Testis (tissue), 2 donors: ENCODE data around the gene TRIM9.

ENCODE experiments used
- POLR2A ChIP-seq: fragments of 450-650 bp; IDR thresholded peaks from one replicate; pipeline ENCODE4 v1.6.1; 2017; ENCODE audit warnings: antibody characterized with exemption, mild to moderate bottlenecking, moderate library complexity
- TF ChIP-seq, protein P1 (sequence below), 3 experiments: fragments of 450-650 bp in 2 of 3; fragments of 200-600 bp in 1 of 3; sonication (generic) in 1 of 3; IDR thresholded peaks; one replicate each; pipeline ENCODE4 v1.5.1; 2016 to 2019; ENCODE audit warnings: antibody characterized with exemption in 3 of 3, mild to moderate bottlenecking in 2 of 3, moderate library complexity in 1 of 3

DNA sequence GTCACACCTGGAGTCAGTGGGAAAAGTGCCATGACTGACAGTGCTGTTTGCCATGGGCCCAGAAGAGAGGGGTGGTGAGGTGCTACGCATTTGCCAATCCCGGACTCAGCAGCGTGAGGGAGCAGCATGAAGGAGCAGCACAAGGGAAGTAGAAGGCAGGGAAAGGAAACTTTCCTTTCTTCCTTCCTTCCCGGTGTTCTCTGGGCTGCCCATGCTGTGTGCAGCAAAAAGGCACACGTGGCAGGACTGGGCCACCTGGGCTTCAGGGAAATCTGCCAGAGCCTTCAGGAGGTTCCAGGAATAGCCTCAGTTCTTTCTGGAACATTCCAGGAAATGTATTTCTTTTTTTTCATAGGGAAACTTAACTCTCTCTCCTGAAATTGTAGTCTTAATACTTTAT, 23.0 kb downstream of the TRIM9 start:
- TF ChIP-seq, protein P1, sequence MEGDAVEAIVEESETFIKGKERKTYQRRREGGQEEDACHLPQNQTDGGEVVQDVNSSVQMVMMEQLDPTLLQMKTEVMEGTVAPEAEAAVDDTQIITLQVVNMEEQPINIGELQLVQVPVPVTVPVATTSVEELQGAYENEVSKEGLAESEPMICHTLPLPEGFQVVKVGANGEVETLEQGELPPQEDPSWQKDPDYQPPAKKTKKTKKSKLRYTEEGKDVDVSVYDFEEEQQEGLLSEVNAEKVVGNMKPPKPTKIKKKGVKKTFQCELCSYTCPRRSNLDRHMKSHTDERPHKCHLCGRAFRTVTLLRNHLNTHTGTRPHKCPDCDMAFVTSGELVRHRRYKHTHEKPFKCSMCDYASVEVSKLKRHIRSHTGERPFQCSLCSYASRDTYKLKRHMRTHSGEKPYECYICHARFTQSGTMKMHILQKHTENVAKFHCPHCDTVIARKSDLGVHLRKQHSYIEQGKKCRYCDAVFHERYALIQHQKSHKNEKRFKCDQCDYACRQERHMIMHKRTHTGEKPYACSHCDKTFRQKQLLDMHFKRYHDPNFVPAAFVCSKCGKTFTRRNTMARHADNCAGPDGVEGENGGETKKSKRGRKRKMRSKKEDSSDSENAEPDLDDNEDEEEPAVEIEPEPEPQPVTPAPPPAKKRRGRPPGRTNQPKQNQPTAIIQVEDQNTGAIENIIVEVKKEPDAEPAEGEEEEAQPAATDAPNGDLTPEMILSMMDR (IDR thresholded peaks at IDR 0.05) = no peak
- TF ChIP-seq POLR2A = no peak
